Stimulated activated CD4-positive, alpha-beta T cell treated with anti-CD3 and anti-CD28 coated beads, Interleukin-15, amount 100 ng/mL, for 1 hour (primary cell): ENCODE results near the gene PRTN3.

ENCODE experiments used
- DNase-seq, 2 donors: peaks; one replicate each; pipeline ENCODE4 v3.0.0-alpha.2; 2020; ENCODE audit warnings: low read depth in 1 of 2, low spot score in 1 of 2

PRTN3 gene

GRCh38 chr19:896999-897398 is 56.2 kb downstream of the PRTN3 start:
- no peak for DNase-seq

- no peak for DNase-seq
These were observed 56.7 kb downstream of the PRTN3 start for GRCh38 chr19:897442-898039.
